HCT116 (cell line): ENCODE results near the gene DCAF4L1. TPM values are rescaled to one million over a fixed set of nuclear protein-coding genes. Genes with fewer than 3 reads are reported as not detected.
A peak's percentile ranks its signal among the peaks of the same experiment; 100 is the strongest.

ENCODE experiments used
- ATAC-seq: fragments of 200-7000 bp; cut with Tn5 transposase; 2 replicates; pipeline ENCODE4 v1.9.1; 2020; ENCODE audit warnings: mild to moderate bottlenecking, moderate library complexity
- BruUV-seq: library from RNA; stranded (reverse); fragments of 400-500 nt; replicated peaks from 2 replicates; lab custom pipeline; 2021; lab: Mats Ljungman, UMichigan
- CTCF ChIA-PET: fragments of 300-600 bp; sonication (Branson Sonifier 250); formaldehyde crosslinking; loops from one replicate; lab custom pipeline; 2021; ENCODE audit warnings: antibody characterized with exemption; lab: Charles Lee
- POLR2A ChIA-PET: fragments of 300-600, 350-600 bp; sonication (Branson Sonifier 250); formaldehyde crosslinking; loops from one replicate; lab custom pipeline; 2021; ENCODE audit warnings: antibody characterized with exemption; lab: Charles Lee
- RAD21 ChIA-PET, 2 experiments: fragments of 300-600 bp; sonication (Branson Sonifier 250); formaldehyde crosslinking; loops; one replicate each; lab custom pipeline; 2023; ENCODE audit warnings: low total read pairs in 2 of 2; ENCODE audit not compliant: uncharacterized antibody in 2 of 2, unreplicated experiment in 2 of 2, low non-redundant PET in 1 of 2; lab: Charles Lee
- DNase-seq: peaks from one replicate; pipeline ENCODE4 v3.0.0-alpha.2; 2010; ENCODE audit warnings: low read depth, low spot score
- H2AFZ ChIP-seq: fragments of 200-600 bp; shearing (Covaris generic), sonication (generic); 2 replicates; pipeline ENCODE4 v1.6.1; 2017; ENCODE audit warnings: low read depth, mixed run types, mixed read lengths, antibody characterized with exemption, low read length; ENCODE audit not compliant: poor library complexity, severe bottlenecking
- H3K27ac ChIP-seq: 2 replicates; pipeline ENCODE4 v1.5.1; 2012; ENCODE audit warnings: low read depth, low read length
- H3K27me3 ChIP-seq: fragments of 200-600 bp; sonication (generic); 2 replicates; pipeline ENCODE4 v1.6.1; 2016; ENCODE audit warnings: mixed run types, low read length, mixed read lengths; ENCODE audit not compliant: insufficient read depth
- H3K36me3 ChIP-seq, 2 experiments: fragments of 200-500 bp in 1 of 2; fragments of 200-600 bp in 1 of 2; sonication (Bioruptor generic) in 1 of 2; sonication (generic) in 1 of 2; 2 replicates each; pipeline versions ENCODE4 v1.5.1 to v1.6.1; 2014 to 2016; ENCODE audit warnings: low read length in 2 of 2, inconsistent platforms in 1 of 2, mixed read lengths in 1 of 2, mixed run types in 1 of 2; ENCODE audit not compliant: insufficient read depth in 2 of 2, control insufficient read depth in 1 of 2
- H3K4me1 ChIP-seq, 2 experiments: fragments of 200-600 bp in 1 of 2; sonication (generic) in 1 of 2; 2 replicates each; pipeline versions ENCODE4 v1.5.1 to v1.6.1; 2012 to 2017; ENCODE audit warnings: low read length in 2 of 2, inconsistent platforms in 1 of 2, mild to moderate bottlenecking in 1 of 2, mixed read lengths in 1 of 2, mixed run types in 1 of 2, moderate library complexity in 1 of 2; ENCODE audit not compliant: insufficient read depth in 2 of 2, control insufficient read depth in 1 of 2
- H3K4me2 ChIP-seq: fragments of 200-600 bp; sonication (generic); 2 replicates; pipeline ENCODE4 v1.6.1; 2017; ENCODE audit warnings: mixed run types, low read length, mixed read lengths
- H3K4me3 ChIP-seq, 2 experiments: fragments of 200-600 bp in 1 of 2; sonication (generic) in 1 of 2; replicated peaks in 1 of 2; 2 replicates each; pipeline ENCODE4 v1.5.1; 2011 to 2016; ENCODE audit warnings: low read length in 2 of 2, control low read depth in 1 of 2, low read depth in 1 of 2, mild to moderate bottlenecking in 1 of 2, mixed read lengths in 1 of 2, mixed run types in 1 of 2
- H3K79me2 ChIP-seq: fragments of 200-600 bp; sonication (generic); 2 replicates; pipeline ENCODE4 v1.6.1; 2017; ENCODE audit warnings: mild to moderate bottlenecking, mixed run types, low read length, moderate library complexity, mixed read lengths; ENCODE audit not compliant: insufficient read depth
- H3K9ac ChIP-seq: fragments of 200-600 bp; sonication (generic); 2 replicates; pipeline ENCODE4 v1.6.1; 2016; ENCODE audit warnings: low read length, mixed read lengths
- H3K9me2 ChIP-seq: fragments of 200-600 bp; sonication (generic), shearing (Covaris generic); 2 replicates; pipeline ENCODE4 v1.6.1; 2017; ENCODE audit warnings: mixed run types, mild to moderate bottlenecking, moderate library complexity; ENCODE audit not compliant: insufficient read depth
- H3K9me3 ChIP-seq, 2 experiments: fragments of 200-500 bp in 1 of 2; fragments of 200-600 bp in 1 of 2; sonication (Bioruptor generic) in 1 of 2; sonication (generic) in 1 of 2; 2 replicates each; pipeline ENCODE4 v1.6.1; 2014 to 2017; ENCODE audit warnings: low read length in 2 of 2, mixed read lengths in 2 of 2, inconsistent platforms in 1 of 2, low read depth in 1 of 2, mild to moderate bottlenecking in 1 of 2, mixed run types in 1 of 2, moderate library complexity in 1 of 2; ENCODE audit not compliant: control insufficient read depth in 1 of 2, insufficient read depth in 1 of 2
- H4K20me1 ChIP-seq: fragments of 200-600 bp; sonication (generic), shearing (Covaris generic); 2 replicates; pipeline ENCODE4 v1.6.1; 2017; ENCODE audit warnings: mixed run types, mild to moderate bottlenecking, moderate library complexity; ENCODE audit not compliant: insufficient read depth
- CBX3 ChIP-seq: IDR thresholded peaks from 2 replicates; pipeline ENCODE4 v1.6.1; 2012; ENCODE audit warnings: low read depth
- EGR1 ChIP-seq: IDR thresholded peaks from 2 replicates; pipeline ENCODE4 v1.6.1; 2012; ENCODE audit warnings: low read depth
- ELF1 ChIP-seq: IDR thresholded peaks from 2 replicates; pipeline ENCODE4 v1.6.1; 2012; ENCODE audit warnings: low read depth, borderline replicate concordance
- EZH2phosphoT487 ChIP-seq: fragments of 200-600 bp; IDR thresholded peaks from 2 replicates; pipeline ENCODE4 v1.6.1; 2018; ENCODE audit warnings: antibody characterized with exemption, borderline replicate concordance
- JUND ChIP-seq: IDR thresholded peaks from 2 replicates; pipeline ENCODE4 v1.6.1; 2012
- MAX ChIP-seq: IDR thresholded peaks from 2 replicates; pipeline ENCODE4 v1.6.1; 2012
- POLR2A ChIP-seq: IDR thresholded peaks from 2 replicates; pipeline ENCODE4 v1.7.0; 2011; ENCODE audit warnings: borderline replicate concordance; ENCODE audit not compliant: insufficient read depth, insufficient read length; ENCODE audit errors: extremely low read depth
- POLR2AphosphoS5 ChIP-seq: IDR thresholded peaks from 2 replicates; pipeline ENCODE4 v1.6.1; 2011; ENCODE audit warnings: mild to moderate bottlenecking, low read depth, low read length, moderate library complexity
- REST ChIP-seq: IDR thresholded peaks from 2 replicates; pipeline ENCODE4 v1.6.1; 2012; ENCODE audit warnings: low read depth
- SIN3A ChIP-seq: IDR thresholded peaks from 2 replicates; pipeline ENCODE4 v1.6.1; 2012; ENCODE audit warnings: low read depth
- SRF ChIP-seq: IDR thresholded peaks from 2 replicates; pipeline ENCODE4 v1.6.1; 2012; ENCODE audit warnings: low read depth
- YY1 ChIP-seq: IDR thresholded peaks from 2 replicates; pipeline ENCODE4 v1.6.1; 2011; ENCODE audit warnings: low read length, low read depth, moderate library complexity, mild to moderate bottlenecking; ENCODE audit not compliant: insufficient replicate concordance; ENCODE audit errors: extremely low read depth
- ZNF274 ChIP-seq: fragments of 200-500 bp; sonication (Bioruptor generic); IDR thresholded peaks from 2 replicates; pipeline ENCODE4 v1.6.1; 2014; ENCODE audit warnings: mild to moderate bottlenecking, low read depth, low read length, inconsistent platforms
- intact Hi-C: fragments of 100-400 bp; cut with micrococcal nuclease; formaldehyde crosslinking; loops from 2 replicates; pipeline ENCODE4 v1.10.0; 2022
- total RNA-seq: library from RNA; stranded (reverse); gene quantifications from one replicate; pipeline ENCODE4 v1.2.1, GENCODE V29; 2021; ENCODE audit not compliant: unreplicated experiment
- TF ChIP-seq, protein P1 (sequence below), 3 experiments: fragments of 200-600 bp in 1 of 3; sonication (generic) in 1 of 3; IDR thresholded peaks in 2 of 3; conservative IDR thresholded peaks in 1 of 3; 2 replicates each; pipeline ENCODE4 v1.5.1; 2012 to 2017; ENCODE audit warnings: low read depth in 2 of 3, low read length in 2 of 3, antibody characterized with exemption in 1 of 3, borderline replicate concordance in 1 of 3, control low read depth in 1 of 3, mild to moderate bottlenecking in 1 of 3, mixed read lengths in 1 of 3, mixed run types in 1 of 3, moderate library complexity in 1 of 3; ENCODE audit not compliant: insufficient read depth in 1 of 3
- TF ChIP-seq, protein P2 (sequence below): IDR thresholded peaks from 2 replicates; pipeline ENCODE4 v1.6.1; 2012

The DCAF4L1 gene
- total RNA-seq, 1 experiment from 2014 or later = 0.39 TPM

GRCh38 chr4:41932988-41933387 lies 48.6 kb upstream of the DCAF4L1 start:
- ChIA-PET CTCF (no interaction called here), RAD21 (no interaction called here), POLR2A (no interaction called here)
- TF ChIP-seq ELF1 = no peak
- TF ChIP-seq JUND = no peak
- TF ChIP-seq POLR2A = no peak
- TF ChIP-seq SIN3A = no peak
- TF ChIP-seq POLR2AphosphoS5 = no peak
- no peak for TF ChIP-seq ZNF274
- no peak for TF ChIP-seq SRF
- no peak for TF ChIP-seq MAX
- no peak for TF ChIP-seq EZH2phosphoT487
- Histone ChIP-seq H2AFZ (no peak overlapping the region), H3K4me1 (peaks cover 7 to 21% of the 10 kb centered on the region in 2 experiments), H3K9ac (no peak overlapping the region), H3K4me2 (no peak overlapping the region), H3K9me3 (no peaks in the 10 kb centered on the region), H3K27me3 (no peaks in the 10 kb centered on the region), H3K27ac (no peak overlapping the region), H4K20me1 (no peaks in the 10 kb centered on the region), H3K4me3 (no peak overlapping the region), H3K36me3 (no peaks in the 10 kb centered on the region), H3K9me2 (no peaks in the 10 kb centered on the region), H3K79me2 (peaks cover 30% of the 10 kb centered on the region)
- ATAC-seq = no peak
- no peak for DNase-seq
- no TSS peak for BruUV-seq
- intact Hi-C loops = no loop called here

GRCh38 chr4:41933997-41934503 lies 47.5 kb upstream of the DCAF4L1 start:
- intact Hi-C loops = no loop called here
- ATAC-seq = no peak
- ChIA-PET RAD21 (no interaction called here), POLR2A (interaction anchor here (1.0 kb wide), 1 partner anchor 14 kb away, joined by 3 read pairs; no protein-coding TSS in a partner anchor), CTCF (interaction anchor here (0.8 kb wide), 1 partner anchor 241 kb away, joined by 3 read pairs; no protein-coding TSS in a partner anchor)
- Histone ChIP-seq H3K9me3 (no peaks in the 10 kb centered on the region), H3K27me3 (no peaks in the 10 kb centered on the region), H3K4me2 (peak overlapping the region; percentile 85), H3K36me3 (peaks cover 2% of the 10 kb centered on the region in 2 experiments; a peak in 1 of 4 replicates), H3K4me1 (peaks cover 7 to 21% of the 10 kb centered on the region in 2 experiments), H3K9me2 (no peaks in the 10 kb centered on the region), H4K20me1 (no peaks in the 10 kb centered on the region), H2AFZ (peak overlapping the region; percentile 79), H3K9ac (no peak overlapping the region), H3K79me2 (peaks cover 41% of the 10 kb centered on the region), H3K27ac (no peak overlapping the region), H3K4me3 (no peak overlapping the region)
- no TSS peak for BruUV-seq
- peak; percentile 16 for DNase-seq
- TF ChIP-seq JUND (no peak), YY1 (no peak), SRF (no peak), ZNF274 (no peak), POLR2AphosphoS5 (no peak), CBX3 (no peak), EGR1 (no peak), REST (no peak), POLR2A (no peak)
- TF ChIP-seq, protein P1, sequence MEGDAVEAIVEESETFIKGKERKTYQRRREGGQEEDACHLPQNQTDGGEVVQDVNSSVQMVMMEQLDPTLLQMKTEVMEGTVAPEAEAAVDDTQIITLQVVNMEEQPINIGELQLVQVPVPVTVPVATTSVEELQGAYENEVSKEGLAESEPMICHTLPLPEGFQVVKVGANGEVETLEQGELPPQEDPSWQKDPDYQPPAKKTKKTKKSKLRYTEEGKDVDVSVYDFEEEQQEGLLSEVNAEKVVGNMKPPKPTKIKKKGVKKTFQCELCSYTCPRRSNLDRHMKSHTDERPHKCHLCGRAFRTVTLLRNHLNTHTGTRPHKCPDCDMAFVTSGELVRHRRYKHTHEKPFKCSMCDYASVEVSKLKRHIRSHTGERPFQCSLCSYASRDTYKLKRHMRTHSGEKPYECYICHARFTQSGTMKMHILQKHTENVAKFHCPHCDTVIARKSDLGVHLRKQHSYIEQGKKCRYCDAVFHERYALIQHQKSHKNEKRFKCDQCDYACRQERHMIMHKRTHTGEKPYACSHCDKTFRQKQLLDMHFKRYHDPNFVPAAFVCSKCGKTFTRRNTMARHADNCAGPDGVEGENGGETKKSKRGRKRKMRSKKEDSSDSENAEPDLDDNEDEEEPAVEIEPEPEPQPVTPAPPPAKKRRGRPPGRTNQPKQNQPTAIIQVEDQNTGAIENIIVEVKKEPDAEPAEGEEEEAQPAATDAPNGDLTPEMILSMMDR (IDR thresholded peaks at IDR 0.05 in 2 of 3, conservative IDR thresholded peaks at IDR 0.05 in 1 of 3; ENCODE audit: borderline replicate concordance in 1 of 3, insufficient read depth in 1 of 3, low read depth in 2 of 3, low read length in 2 of 3) = no peak
- TF ChIP-seq, protein P2, sequence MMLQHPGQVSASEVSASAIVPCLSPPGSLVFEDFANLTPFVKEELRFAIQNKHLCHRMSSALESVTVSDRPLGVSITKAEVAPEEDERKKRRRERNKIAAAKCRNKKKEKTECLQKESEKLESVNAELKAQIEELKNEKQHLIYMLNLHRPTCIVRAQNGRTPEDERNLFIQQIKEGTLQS = no peak
